Hematopoietic multipotent progenitor cell treated with erythropoietin and hydrocortisone succinate and interleukin-3 and kit ligand, for 17 days (in vitro differentiated cells): ENCODE data around the gene TRPM3.

Source experiments
- DNase-seq: peaks from one replicate; pipeline ENCODE4 v3.0.0-alpha.2; 2015; ENCODE audit warnings: low spot score

TRPM3 gene

GRCh38 chr9:70817311-70817710 is 304.1 kb downstream of the TRPM3 start:
- no peak for DNase-seq

- no peak for DNase-seq
Observed at GRCh38 chr9:70816891-70817290, 304.5 kb downstream of the TRPM3 start.

- no peak for DNase-seq
Observed at GRCh38 chr9:70816316-70816715, 305.1 kb downstream of the TRPM3 start.

- no peak for DNase-seq
Observed at GRCh38 chr9:70814597-70814996, 306.8 kb downstream of the TRPM3 start.

GRCh38 chr9:70813141-70813540 is 308.3 kb downstream of the TRPM3 start:
- DNase-seq, result no peak

GRCh38 chr9:70811638-70812037 is 309.8 kb downstream of the TRPM3 start:
- DNase-seq, result no peak

GRCh38 chr9:70806875-70807274 is 314.5 kb downstream of the TRPM3 start:
- DNase-seq, result no peak

GRCh38 chr9:70805949-70806348 is 315.5 kb downstream of the TRPM3 start:
- no peak for DNase-seq

GRCh38 chr9:70802758-70803436 is 318.5 kb downstream of the TRPM3 start:
- DNase-seq, result no peak

GRCh38 chr9:70802206-70802605 is 319.2 kb downstream of the TRPM3 start:
- no peak for DNase-seq

GRCh38 chr9:70801181-70801829 is 320.1 kb downstream of the TRPM3 start:
- DNase-seq, result no peak

GRCh38 chr9:70798018-70798417 is 323.4 kb downstream of the TRPM3 start:
- DNase-seq, result no peak

- DNase-seq, result no peak
Observed at GRCh38 chr9:70795841-70796240, 325.6 kb downstream of the TRPM3 start.

- no peak for DNase-seq
Observed at GRCh38 chr9:70792796-70793195, 328.6 kb downstream of the TRPM3 start.

GRCh38 chr9:70791936-70792335 is 329.5 kb downstream of the TRPM3 start:
- DNase-seq, result no peak

- no peak for DNase-seq
Observed at GRCh38 chr9:70789086-70789485, 332.3 kb downstream of the TRPM3 start.

- no peak for DNase-seq
Observed at GRCh38 chr9:70784456-70784855, 337.0 kb downstream of the TRPM3 start.

GRCh38 chr9:70778568-70778967 is 342.9 kb downstream of the TRPM3 start:
- DNase-seq, result no peak

GRCh38 chr9:70773579-70773978 is 347.8 kb downstream of the TRPM3 start:
- DNase-seq, result no peak

- DNase-seq, result no peak
Observed at GRCh38 chr9:70772601-70773000, 348.8 kb downstream of the TRPM3 start.

- DNase-seq, result no peak
Observed at GRCh38 chr9:70765946-70766345, 355.5 kb downstream of the TRPM3 start.

- no peak for DNase-seq
Observed at GRCh38 chr9:70761139-70761670, 360.2 kb downstream of the TRPM3 start.

GRCh38 chr9:70760228-70760627 is 361.2 kb downstream of the TRPM3 start:
- no peak for DNase-seq

- no peak for DNase-seq
Observed at GRCh38 chr9:70753311-70753710, 368.1 kb downstream of the TRPM3 start.
